HG02884 (cell line): ENCODE measurements around the gene TCF7L1.
"Not testable (repeated sequence)": the region's sequence is repeated elsewhere in the genome, so short reads cannot be mapped to it uniquely, and the experiment has no call there.

Source experiments
- ATAC-seq: cut with Tn5 transposase; IDR thresholded peaks from one replicate; pipeline ENCODE4 v1.9.1; 2021; ENCODE audit warnings: mild to moderate bottlenecking, moderate library complexity; ENCODE audit not compliant: unreplicated experiment

TCF7L1 gene

GRCh38 chr2:85181134-85181631 lies 48.0 kb downstream of the TCF7L1 start:
- ATAC-seq: no peak

- no peak for ATAC-seq
These were observed 48.8 kb downstream of the TCF7L1 start for GRCh38 chr2:85181844-85182456.

GRCh38 chr2:85183076-85183475 lies 49.9 kb downstream of the TCF7L1 start:
- ATAC-seq: no peak

- no peak for ATAC-seq
These were observed 50.3 kb downstream of the TCF7L1 start for GRCh38 chr2:85183479-85183878.

GRCh38 chr2:85184231-85184630 lies 51.0 kb downstream of the TCF7L1 start:
- no peak for ATAC-seq

GRCh38 chr2:85184990-85185389 lies 51.8 kb downstream of the TCF7L1 start:
- ATAC-seq: no peak

GRCh38 chr2:85185431-85185940 lies 52.3 kb downstream of the TCF7L1 start:
- ATAC-seq: no peak

GRCh38 chr2:85187069-85187468 lies 53.9 kb downstream of the TCF7L1 start:
- no peak for ATAC-seq

- no peak for ATAC-seq
These were observed 55.7 kb downstream of the TCF7L1 start for GRCh38 chr2:85188852-85189251.

- ATAC-seq: no peak
These were observed 56.5 kb downstream of the TCF7L1 start for GRCh38 chr2:85189606-85190270.

- no peak for ATAC-seq
These were observed 58.0 kb downstream of the TCF7L1 start for GRCh38 chr2:85191157-85191556.

GRCh38 chr2:85194780-85195480 lies 61.7 kb downstream of the TCF7L1 start:
- no peak for ATAC-seq

GRCh38 chr2:85195956-85196355 lies 62.8 kb downstream of the TCF7L1 start:
- no peak for ATAC-seq

GRCh38 chr2:85199698-85200097 lies 66.5 kb downstream of the TCF7L1 start:
- ATAC-seq: no peak

GRCh38 chr2:85209887-85210286 lies 76.7 kb downstream of the TCF7L1 start:
- ATAC-seq: no peak

- ATAC-seq: no peak
These were observed 77.3 kb downstream of the TCF7L1 start for GRCh38 chr2:85210511-85210910.

- not testable (repeated sequence) for ATAC-seq
These were observed 78.4 kb downstream of the TCF7L1 start for GRCh38 chr2:85211606-85212005.

GRCh38 chr2:85212841-85213240 lies 79.6 kb downstream of the TCF7L1 start:
- ATAC-seq: no peak

- ATAC-seq: no peak
These were observed 80.2 kb downstream of the TCF7L1 start for GRCh38 chr2:85213404-85213803.

GRCh38 chr2:85213901-85214512 lies 80.8 kb downstream of the TCF7L1 start:
- no peak for ATAC-seq

GRCh38 chr2:85215081-85215447 lies 81.9 kb downstream of the TCF7L1 start:
- ATAC-seq: no peak
